CD4-positive, CD25-positive, alpha-beta regulatory T cell (primary cell): ENCODE results near the gene GNGT2. TPM values are rescaled to one million over a fixed set of nuclear protein-coding genes. Genes with fewer than 3 reads are reported as not detected.
"Not testable (repeated sequence)": the region's sequence is repeated elsewhere in the genome, so short reads cannot be mapped to it uniquely, and the experiment has no call there.

Experiments used
- ATAC-seq, 2 donors: fragments of 150-1000 bp; cut with Tn5 transposase; one replicate each; pipeline ENCODE4 v1.10.0; 2021; ENCODE audit warnings: low read depth in 2 of 2, moderate number of reproducible peaks in 2 of 2, moderate library complexity in 1 of 2
- DNase-seq, 3 donors: peaks; one replicate each; pipeline versions ENCODE4 v3.0.0 to v3.0.0-alpha.2; 2012 to 2022; ENCODE audit warnings: mixed read lengths in 1 of 3
- H3K27ac ChIP-seq: one replicate; pipeline ENCODE4 v1.7.0; 2013; ENCODE audit warnings: mild to moderate bottlenecking, low read length; ENCODE audit not compliant: insufficient read depth, poor library complexity, severe bottlenecking
- H3K27me3 ChIP-seq: one replicate; pipeline ENCODE4 v1.7.0; 2013; ENCODE audit warnings: low read length; ENCODE audit not compliant: control insufficient read depth, insufficient read depth
- H3K36me3 ChIP-seq: one replicate; pipeline ENCODE4 v1.7.0; 2013; ENCODE audit warnings: mild to moderate bottlenecking, low read length, moderate library complexity; ENCODE audit not compliant: control insufficient read depth, insufficient read depth
- H3K4me1 ChIP-seq: 2 replicates; pipeline ENCODE4 v1.7.0; 2013; ENCODE audit warnings: mild to moderate bottlenecking, low read length; ENCODE audit not compliant: insufficient read depth, control insufficient read depth, poor library complexity, severe bottlenecking
- H3K4me3 ChIP-seq: one replicate; pipeline ENCODE4 v1.7.0; 2013; ENCODE audit warnings: low read depth, mild to moderate bottlenecking, low read length, moderate library complexity
- H3K9me3 ChIP-seq, 2 experiments: 1 replicate in 1 of 2; 2 replicates in 1 of 2; pipeline ENCODE4 v1.7.0; 2013; ENCODE audit warnings: low read length in 2 of 2, mild to moderate bottlenecking in 1 of 2, moderate library complexity in 1 of 2; ENCODE audit not compliant: control insufficient read depth in 2 of 2
- H3K27ac Mint-ChIP-seq, 3 donors: one replicate each; pipeline ENCODE4 v1.8.0; 2020 to 2022; ENCODE audit warnings: mild to moderate bottlenecking in 3 of 3, mixed read lengths in 3 of 3, moderate library complexity in 2 of 3
- H3K27me3 Mint-ChIP-seq: one replicate; pipeline ENCODE4 v1.8.0; 2022; ENCODE audit warnings: mild to moderate bottlenecking, mixed read lengths
- H3K36me3 Mint-ChIP-seq: one replicate; pipeline ENCODE4 v1.8.0; 2020; ENCODE audit warnings: mixed read lengths
- H3K4me1 Mint-ChIP-seq, 4 donors: one replicate each; pipeline ENCODE4 v1.8.0; 2020 to 2022; ENCODE audit warnings: mixed read lengths in 4 of 4, mild to moderate bottlenecking in 1 of 4
- H3K4me3 Mint-ChIP-seq, 4 donors: one replicate each; pipeline ENCODE4 v1.8.0; 2020 to 2022; ENCODE audit warnings: mild to moderate bottlenecking in 4 of 4, mixed read lengths in 4 of 4, moderate library complexity in 3 of 4
- H3K9me3 Mint-ChIP-seq, 7 donors: one replicate each; pipeline ENCODE4 v1.8.0; 2020 to 2022; ENCODE audit warnings: mixed read lengths in 7 of 7, mild to moderate bottlenecking in 3 of 7, moderate library complexity in 2 of 7
- polyA plus RNA-seq, 4 donors: library from polyadenylated mRNA; unstranded; fragments of 300-500 nt; fragmentation: Illumina TruSeq; gene quantifications; one replicate each; pipeline ENCODE4 v1.2.3, GENCODE V29; 2021
- total RNA-seq: library from RNA; stranded (reverse); gene quantifications from one replicate; pipeline ENCODE4 v1.2.3, GENCODE V29; 2022

The GNGT2 gene
- total and polyA plus RNA-seq, 5 donors from 2014 or later: 1.5 to 11.4 (median 6.5) TPM

DNA sequence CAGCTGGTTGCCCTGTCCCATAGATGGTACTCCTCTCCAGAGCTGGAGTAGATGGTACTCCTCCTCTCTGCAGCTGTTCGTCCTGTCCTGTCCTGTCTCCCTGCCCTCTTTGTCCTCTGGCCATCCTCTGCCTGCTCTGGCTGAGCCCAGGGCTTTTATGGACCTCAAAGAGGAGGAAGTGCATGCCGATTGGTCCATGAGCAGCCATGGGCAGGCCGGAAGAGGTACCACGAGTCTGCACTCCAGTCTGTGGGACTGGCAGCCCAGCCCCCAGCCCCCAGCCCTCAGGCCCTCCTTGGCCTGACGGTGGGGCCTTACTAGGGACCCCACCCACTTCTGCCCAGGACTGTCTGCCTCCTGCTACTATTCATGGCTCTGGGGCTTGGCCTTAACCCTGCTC is 27.0 kb downstream of the GNGT2 start:
- peaks cover 0 to 19% (median 2%) of the 10 kb centered on the region in 7 donors for H3K9me3 Mint-ChIP-seq
- Histone ChIP-seq H3K4me3 (no peak overlapping the region), H3K36me3 (no peaks in the 10 kb centered on the region), H3K9me3 (peaks cover 0 to 7% of the 10 kb centered on the region in 2 experiments), H3K27me3 (no peaks in the 10 kb centered on the region), H3K4me1 (no peaks in the 10 kb centered on the region), H3K27ac (no peak overlapping the region)
- ATAC-seq: no peak
- peaks cover 3% of the 10 kb centered on the region for H3K36me3 Mint-ChIP-seq
- H3K27me3 Mint-ChIP-seq: peaks cover 7% of the 10 kb centered on the region
- H3K27ac Mint-ChIP-seq: no peak overlapping the region
- no peak for DNase-seq
- H3K4me1 Mint-ChIP-seq: peaks cover 0 to 5% (median 4%) of the 10 kb centered on the region in 4 donors
- H3K4me3 Mint-ChIP-seq: no peak overlapping the region

DNA sequence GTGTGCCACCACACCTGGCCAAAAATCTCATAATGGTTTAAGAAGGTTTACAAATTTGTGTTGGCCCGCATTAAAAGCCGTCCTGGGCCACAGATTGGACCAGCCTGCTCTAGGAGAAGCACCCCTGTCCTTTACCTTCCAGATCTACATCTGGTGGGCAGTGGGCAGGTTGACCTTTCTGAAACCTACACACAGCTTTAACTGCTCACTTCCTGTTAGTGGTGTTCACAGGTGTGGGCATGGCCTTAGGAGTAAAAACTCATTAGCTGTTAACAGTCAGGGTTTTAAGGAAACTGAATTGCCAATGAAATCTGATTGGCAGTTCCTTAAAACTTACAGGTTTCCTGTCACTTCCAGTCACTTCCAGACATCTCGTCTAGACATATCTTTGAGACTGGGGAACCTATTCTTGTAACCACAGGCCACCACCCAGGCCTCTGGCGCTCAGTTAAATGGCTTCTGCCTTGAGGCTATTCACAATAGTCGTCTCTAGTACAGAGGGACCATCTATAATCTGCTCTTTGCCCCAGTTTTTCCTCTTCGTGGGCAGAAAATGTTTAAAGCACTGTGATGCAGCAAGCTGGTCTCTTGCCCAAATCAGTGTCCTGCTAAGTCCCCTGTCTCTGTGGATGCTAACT is 29.3 kb downstream of the GNGT2 start:
- Mint-ChIP-seq H3K27me3 (peaks cover 8% of the 10 kb centered on the region), H3K36me3 (peaks cover 6% of the 10 kb centered on the region), H3K9me3 (peaks cover 0 to 28% (median 2%) of the 10 kb centered on the region in 7 donors), H3K4me1 (peaks cover 0 to 5% (median 4%) of the 10 kb centered on the region in 4 donors), H3K27ac (no peak overlapping the region), H3K4me3 (no peak overlapping the region)
- ATAC-seq (no peak), DNase-seq (no peak)
- Histone ChIP-seq H3K27me3 (no peaks in the 10 kb centered on the region), H3K36me3 (no peaks in the 10 kb centered on the region), H3K4me1 (no peaks in the 10 kb centered on the region), H3K27ac (no peak overlapping the region), H3K4me3 (no peak overlapping the region), H3K9me3 (peaks cover 14 to 22% of the 10 kb centered on the region in 2 experiments)

DNA sequence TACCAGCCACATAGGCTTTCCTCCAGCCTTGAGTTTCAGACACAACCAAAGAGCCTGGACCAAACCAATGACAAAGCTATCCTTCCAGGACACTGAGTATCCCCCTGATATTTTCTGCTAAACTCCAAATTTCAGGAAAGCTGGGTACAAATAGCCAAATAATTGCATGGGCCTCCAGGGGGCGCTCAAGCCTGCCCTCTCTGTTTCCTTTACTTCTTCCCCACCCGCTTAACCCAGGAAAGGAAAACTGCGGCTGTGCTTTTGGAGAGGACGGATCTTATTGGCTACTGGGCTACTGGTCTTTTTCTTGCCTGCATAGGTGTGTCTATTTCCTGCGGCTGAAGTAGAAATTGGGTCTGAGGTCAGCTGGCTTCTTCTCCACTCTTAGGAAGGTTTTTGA is 30.1 kb downstream of the GNGT2 start:
- Histone ChIP-seq H3K27me3 (no peaks in the 10 kb centered on the region), H3K36me3 (no peaks in the 10 kb centered on the region), H3K4me3 (no peak overlapping the region), H3K27ac (no peak overlapping the region), H3K9me3 (peaks cover 19 to 25% of the 10 kb centered on the region in 2 experiments), H3K4me1 (no peaks in the 10 kb centered on the region)
- Mint-ChIP-seq H3K27ac (no peak overlapping the region), H3K9me3 (peaks cover 2 to 34% (median 5%) of the 10 kb centered on the region in 7 donors), H3K27me3 (peaks cover 10% of the 10 kb centered on the region), H3K4me3 (no peak overlapping the region), H3K36me3 (peaks cover 8% of the 10 kb centered on the region), H3K4me1 (peaks cover 0 to 5% (median 4%) of the 10 kb centered on the region in 4 donors)
- DNase-seq (peak; percentile 44 to 54 (median 49)), ATAC-seq (no peak)

DNA sequence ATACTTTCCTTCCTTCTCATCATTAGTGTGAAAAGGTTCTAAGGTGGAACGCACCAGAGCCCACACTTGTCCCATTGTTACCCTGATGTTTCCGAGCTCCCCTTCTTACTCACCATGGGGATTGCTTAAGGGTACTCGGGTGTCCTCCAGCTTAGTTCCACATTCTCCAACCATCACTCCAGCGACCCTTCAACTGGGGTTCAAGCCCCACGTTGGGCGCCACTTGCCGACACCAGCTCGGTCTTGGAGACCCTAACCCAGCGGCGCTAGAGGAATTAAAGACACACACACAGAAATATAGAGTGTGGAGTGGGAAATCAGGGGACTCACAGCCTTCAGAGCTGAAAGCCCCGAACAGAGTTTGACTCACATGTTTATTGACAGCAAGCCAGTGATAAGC is 34.4 kb downstream of the GNGT2 start:
- DNase-seq, H3K4me3 ChIP-seq, H3K27ac ChIP-seq, H3K27ac Mint-ChIP-seq, H3K4me1 Mint-ChIP-seq, H3K27me3 ChIP-seq, H3K36me3 ChIP-seq, ATAC-seq, H3K4me1 ChIP-seq, H3K4me3 Mint-ChIP-seq: not testable (repeated sequence)
- H3K9me3 ChIP-seq: peaks cover 26 to 36% of the 10 kb centered on the region in 2 experiments
- Mint-ChIP-seq H3K36me3 (peaks cover 10% of the 10 kb centered on the region), H3K9me3 (peaks cover 3 to 39% (median 16%) of the 10 kb centered on the region in 7 donors), H3K27me3 (peaks cover 29% of the 10 kb centered on the region)

DNA sequence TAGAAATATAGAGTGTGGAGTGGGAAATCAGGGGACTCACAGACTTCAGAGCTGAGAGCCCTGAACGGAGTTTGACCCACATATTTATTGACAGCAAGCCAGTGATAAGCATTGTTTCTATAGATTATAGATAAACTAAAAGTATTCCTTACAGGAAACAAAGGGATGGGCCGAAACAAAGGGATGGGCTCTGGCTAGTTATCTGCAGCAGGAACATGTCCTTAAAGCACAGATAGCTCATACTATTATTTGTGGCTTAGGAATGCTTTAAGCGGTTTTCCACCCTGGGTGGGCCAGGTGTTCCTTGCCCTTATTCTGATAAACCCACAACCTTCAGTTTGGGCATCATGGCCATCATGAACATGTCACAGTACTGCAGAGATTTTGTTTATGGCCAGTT is 39.7 kb downstream of the GNGT2 start:
- not testable (repeated sequence) for H3K4me1 ChIP-seq, DNase-seq, H3K36me3 Mint-ChIP-seq, H3K27ac ChIP-seq, ATAC-seq, H3K4me3 ChIP-seq, H3K4me1 Mint-ChIP-seq, H3K27ac Mint-ChIP-seq, H3K4me3 Mint-ChIP-seq, H3K36me3 ChIP-seq
- Histone ChIP-seq H3K27me3 (peaks cover 25% of the 10 kb centered on the region), H3K9me3 (peaks cover 10 to 17% of the 10 kb centered on the region in 2 experiments)
- Mint-ChIP-seq H3K9me3 (peaks cover 3 to 24% (median 11%) of the 10 kb centered on the region in 7 donors), H3K27me3 (peaks cover 48% of the 10 kb centered on the region)

DNA sequence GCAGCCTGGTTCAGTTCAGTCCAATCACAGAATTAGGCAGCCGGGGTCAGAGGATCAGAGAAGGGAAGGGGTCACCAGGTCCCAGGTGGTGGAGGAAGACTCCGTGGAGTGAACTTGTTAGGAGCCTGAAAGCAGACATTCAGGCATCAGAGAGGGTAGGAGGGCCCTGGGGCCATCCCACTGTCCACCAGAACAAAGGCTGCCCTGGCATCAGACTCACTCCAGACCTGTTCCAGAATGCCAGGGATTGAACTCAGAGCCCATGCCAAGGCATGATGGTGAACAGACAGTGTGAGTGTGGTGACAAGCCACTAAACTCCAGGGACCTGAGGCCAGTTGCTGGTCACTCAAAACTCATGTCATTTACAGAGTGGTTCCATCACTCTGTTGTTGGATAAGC is 40.2 kb downstream of the GNGT2 start:
- H3K36me3 ChIP-seq: no peaks in the 10 kb centered on the region
- Mint-ChIP-seq H3K27ac (no peak overlapping the region), H3K9me3 (peaks cover 2 to 19% (median 9%) of the 10 kb centered on the region in 7 donors), H3K27me3 (peaks cover 53% of the 10 kb centered on the region), H3K4me1 (no peaks in the 10 kb centered on the region), H3K4me3 (no peak overlapping the region), H3K36me3 (peaks cover 1% of the 10 kb centered on the region)
- no peak overlapping the region for H3K4me3 ChIP-seq
- peaks cover 28% of the 10 kb centered on the region for H3K27me3 ChIP-seq
- H3K27ac ChIP-seq: no peak overlapping the region
- ATAC-seq (no peak), DNase-seq (no peak)
- H3K4me1 ChIP-seq: no peaks in the 10 kb centered on the region
- peaks cover 6 to 12% of the 10 kb centered on the region in 2 experiments for H3K9me3 ChIP-seq

DNA sequence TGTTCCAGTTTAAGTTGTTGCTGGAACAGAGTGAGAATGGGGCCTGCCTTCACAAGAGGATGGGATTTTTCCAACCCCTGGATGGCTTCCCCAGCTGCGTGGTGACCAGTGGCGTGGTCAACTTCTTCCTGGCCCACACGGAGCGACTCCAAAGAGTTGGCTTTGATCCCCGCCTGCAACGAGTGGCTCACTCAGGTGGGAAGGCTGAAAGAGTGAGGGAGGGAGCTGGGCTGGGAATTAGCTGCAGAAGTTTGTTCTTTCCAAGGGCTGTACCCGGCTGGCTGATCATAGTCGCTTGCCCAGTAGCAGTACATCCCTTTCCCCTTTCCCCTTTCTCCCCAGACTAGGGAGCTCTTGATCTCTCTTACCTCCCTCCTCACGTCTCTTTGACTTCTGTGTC is 41.7 kb downstream of the GNGT2 start:
- peaks cover 56% of the 10 kb centered on the region for H3K27me3 Mint-ChIP-seq
- no peaks in the 10 kb centered on the region for H3K4me1 Mint-ChIP-seq
- H3K27ac Mint-ChIP-seq: no peak overlapping the region
- DNase-seq: no peak
- H3K4me3 ChIP-seq: no peak overlapping the region
- no peak for ATAC-seq
- no peak overlapping the region for H3K27ac ChIP-seq
- H3K4me3 Mint-ChIP-seq: no peak overlapping the region
- H3K36me3 Mint-ChIP-seq: no peaks in the 10 kb centered on the region
- H3K9me3 Mint-ChIP-seq: peaks cover 0 to 11% (median 3%) of the 10 kb centered on the region in 7 donors
- no peaks in the 10 kb centered on the region for H3K4me1 ChIP-seq
- H3K36me3 ChIP-seq: no peaks in the 10 kb centered on the region
- peaks cover 30% of the 10 kb centered on the region for H3K27me3 ChIP-seq
- H3K9me3 ChIP-seq: peaks cover 0 to 5% of the 10 kb centered on the region in 2 experiments

DNA sequence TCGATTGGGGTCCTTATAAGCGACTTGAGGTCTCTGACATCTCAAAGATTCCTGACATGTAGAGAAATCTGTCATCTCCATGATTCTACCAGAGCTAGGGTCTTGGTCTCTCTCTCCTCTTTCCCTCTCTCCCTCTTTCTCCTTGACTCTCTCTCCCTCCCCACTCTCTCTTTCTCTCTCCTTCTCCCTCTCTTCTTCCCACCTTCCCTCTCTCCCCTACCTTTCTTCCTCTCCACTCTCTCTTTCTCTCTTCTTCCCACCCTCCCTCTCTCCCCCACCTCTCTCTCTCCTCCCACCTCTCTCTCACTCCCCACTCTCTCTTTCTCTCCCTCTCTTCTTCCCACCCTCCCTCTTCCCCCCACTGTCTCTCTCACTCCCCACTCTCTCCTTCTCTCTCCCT is 45.2 kb downstream of the GNGT2 start:
- no peaks in the 10 kb centered on the region for H3K36me3 Mint-ChIP-seq
- H3K27me3 Mint-ChIP-seq: peaks cover 43% of the 10 kb centered on the region
- H3K9me3 ChIP-seq: no peaks in the 10 kb centered on the region
- no peak overlapping the region for H3K27ac ChIP-seq
- ATAC-seq (no peak), DNase-seq (no peak)
- peaks cover 0 to 3% (median 0%) of the 10 kb centered on the region in 7 donors for H3K9me3 Mint-ChIP-seq
- H3K4me3 Mint-ChIP-seq: no peak overlapping the region
- no peaks in the 10 kb centered on the region for H3K4me1 Mint-ChIP-seq
- no peak overlapping the region for H3K27ac Mint-ChIP-seq
- H3K4me3 ChIP-seq: no peak overlapping the region
- H3K4me1 ChIP-seq: no peaks in the 10 kb centered on the region
- no peaks in the 10 kb centered on the region for H3K36me3 ChIP-seq
- peaks cover 26% of the 10 kb centered on the region for H3K27me3 ChIP-seq
